Left kidney (tissue), 2 donors: ENCODE results near the gene CAMK1. TPM values are rescaled to one million over a fixed set of nuclear protein-coding genes. Genes with fewer than 3 reads are reported as not detected.
"Not testable (repeated sequence)": the region's sequence is repeated elsewhere in the genome, so short reads cannot be mapped to it uniquely, and the experiment has no call there.

Experiments used
- DNase-seq: peaks from one replicate; pipeline ENCODE4 v3.0.0-alpha.2; 2013
- polyA plus RNA-seq: library from polyadenylated mRNA; unstranded; fragments of 120-200 nt; gene quantifications from one replicate; pipeline ENCODE4 v1.2.1, GENCODE V29; 2013; ENCODE audit not compliant: insufficient read length

The CAMK1 gene
- polyA plus RNA-seq, 1 donor, result 14.6 TPM

- no peak for DNase-seq
Measured at GRCh38 chr3:9776896-9777693, 7.3 kb upstream of the CAMK1 start.

- DNase-seq, result not testable (repeated sequence)
Measured at GRCh38 chr3:9771007-9771406, 1.3 kb upstream of the CAMK1 start.

GRCh38 chr3:9770276-9770812, 597 bp upstream of the CAMK1 start:
- DNase-seq, result peak; percentile 59

GRCh38 chr3:9769012-9769411, 735 bp downstream of the CAMK1 start:
- no peak for DNase-seq

GRCh38 chr3:9768141-9768775, 1.5 kb downstream of the CAMK1 start:
- DNase-seq, result no peak

GRCh38 chr3:9767418-9767817, 2.3 kb downstream of the CAMK1 start:
- no peak for DNase-seq

- DNase-seq, result no peak
Measured at GRCh38 chr3:9765865-9766264, 3.9 kb downstream of the CAMK1 start.

- DNase-seq, result no peak
Measured at GRCh38 chr3:9762871-9763270, 6.9 kb downstream of the CAMK1 start.

GRCh38 chr3:9761919-9762318, 7.8 kb downstream of the CAMK1 start:
- no peak for DNase-seq

- no peak for DNase-seq
Measured at GRCh38 chr3:9760779-9761505, 8.8 kb downstream of the CAMK1 start.

GRCh38 chr3:9757427-9757826, 12.3 kb downstream of the CAMK1 start:
- DNase-seq, result no peak

- no peak for DNase-seq
Measured at GRCh38 chr3:9754678-9755077, 15.1 kb downstream of the CAMK1 start.

- DNase-seq, result no peak
Measured at GRCh38 chr3:9750556-9751411, 19.0 kb downstream of the CAMK1 start.

GRCh38 chr3:9749645-9750555, 19.8 kb downstream of the CAMK1 start, which contains the start of gene OGG1:
TSS of gene OGG1 (plus strand) at chr3:9749952. CDS start at chr3:9750287, 335 bp downstream.
- DNase-seq, result peak; percentile 98

- DNase-seq, result no peak
Measured at GRCh38 chr3:9749296-9749644, 20.5 kb downstream of the CAMK1 start.

- DNase-seq, result no peak
Measured at GRCh38 chr3:9748031-9748430, 21.7 kb downstream of the CAMK1 start.

- no peak for DNase-seq
Measured at GRCh38 chr3:9747267-9747666, 22.5 kb downstream of the CAMK1 start.

GRCh38 chr3:9746330-9746729, 23.4 kb downstream of the CAMK1 start:
- DNase-seq, result no peak

GRCh38 chr3:9745521-9745920, 24.2 kb downstream of the CAMK1 start:
- no peak for DNase-seq

GRCh38 chr3:9744162-9744561, 25.6 kb downstream of the CAMK1 start:
- DNase-seq, result no peak

- DNase-seq, result no peak
Measured at GRCh38 chr3:9743548-9743947, 26.2 kb downstream of the CAMK1 start.
